Mucosa of rectum (tissue), 2 donors: ENCODE measurements around the gene WRAP73.
A peak's percentile ranks its signal among the peaks of the same experiment; 100 is the strongest.

ENCODE experiments used
- H3K27ac ChIP-seq, 2 donors: one replicate each; pipeline ENCODE4 v1.7.0; 2013; ENCODE audit warnings: inconsistent platforms in 2 of 2, low read depth in 2 of 2, low read length in 2 of 2
- H3K27me3 ChIP-seq, 2 donors: one replicate each; pipeline ENCODE4 v1.7.0; 2013; ENCODE audit warnings: low read length in 2 of 2; ENCODE audit not compliant: control insufficient read depth in 2 of 2, insufficient read depth in 2 of 2
- H3K36me3 ChIP-seq, 2 donors: one replicate each; pipeline ENCODE4 v1.7.0; 2013; ENCODE audit warnings: low read length in 2 of 2; ENCODE audit not compliant: control insufficient read depth in 2 of 2, insufficient read depth in 2 of 2
- H3K4me1 ChIP-seq, 2 donors: one replicate each; pipeline ENCODE4 v1.7.0; 2013; ENCODE audit warnings: low read length in 2 of 2, mild to moderate bottlenecking in 1 of 2; ENCODE audit not compliant: control insufficient read depth in 2 of 2, insufficient read depth in 2 of 2
- H3K4me3 ChIP-seq, 2 donors: one replicate each; pipeline ENCODE4 v1.7.0; 2013; ENCODE audit warnings: low read length in 2 of 2
- H3K9ac ChIP-seq, 2 donors: one replicate each; pipeline ENCODE4 v1.7.0; 2013; ENCODE audit warnings: low read length in 2 of 2, low read depth in 1 of 2, mild to moderate bottlenecking in 1 of 2
- H3K9me3 ChIP-seq, 2 donors: one replicate each; pipeline ENCODE4 v1.7.0; 2013; ENCODE audit warnings: low read length in 2 of 2; ENCODE audit not compliant: control insufficient read depth in 2 of 2
- donor health status: healthy.
- donor health status: Normal muscosa, but diverticular disease.

WRAP73 gene

GRCh38 chr1:3599286-3599811 lies 50.6 kb downstream of the WRAP73 start:
- Histone ChIP-seq H3K4me3 (no peak overlapping the region), H3K9me3 (no peaks in the 10 kb centered on the region), H3K36me3 (no peaks in the 10 kb centered on the region), H3K4me1 (peaks cover 6 to 7% of the 10 kb centered on the region in 2 donors), H3K27ac (no peak overlapping the region), H3K9ac (no peak overlapping the region), H3K27me3 (no peaks in the 10 kb centered on the region)

GRCh38 chr1:3598522-3599285 lies 51.2 kb downstream of the WRAP73 start:
- Histone ChIP-seq H3K4me1 (peaks cover 6 to 7% of the 10 kb centered on the region in 2 donors), H3K36me3 (no peaks in the 10 kb centered on the region), H3K27ac (no peak overlapping the region), H3K27me3 (no peaks in the 10 kb centered on the region), H3K9me3 (no peaks in the 10 kb centered on the region), H3K9ac (no peak overlapping the region), H3K4me3 (peak overlapping the region in 1 of 2 donors; percentile 20)

GRCh38 chr1:3598051-3598491 lies 51.8 kb downstream of the WRAP73 start:
- H3K9ac ChIP-seq: no peak overlapping the region
- no peaks in the 10 kb centered on the region for H3K9me3 ChIP-seq
- H3K4me3 ChIP-seq: peak overlapping the region in 1 of 2 donors; percentile 20
- H3K27me3 ChIP-seq: no peaks in the 10 kb centered on the region
- no peaks in the 10 kb centered on the region for H3K36me3 ChIP-seq
- peaks cover 6 to 7% of the 10 kb centered on the region in 2 donors for H3K4me1 ChIP-seq
- no peak overlapping the region for H3K27ac ChIP-seq

- no peaks in the 10 kb centered on the region for H3K36me3 ChIP-seq
- peaks cover 6 to 7% of the 10 kb centered on the region in 2 donors for H3K4me1 ChIP-seq
- H3K27me3 ChIP-seq: no peaks in the 10 kb centered on the region
- H3K27ac ChIP-seq: no peak overlapping the region
- H3K9me3 ChIP-seq: no peaks in the 10 kb centered on the region
- peak overlapping the region in 1 of 2 donors; percentile 13 for H3K4me3 ChIP-seq
- H3K9ac ChIP-seq: no peak overlapping the region
Observed at GRCh38 chr1:3597599-3597964, 52.3 kb downstream of the WRAP73 start.

GRCh38 chr1:3596663-3597598 lies 53.0 kb downstream of the WRAP73 start:
- no peaks in the 10 kb centered on the region for H3K36me3 ChIP-seq
- H3K27ac ChIP-seq: no peak overlapping the region
- peaks cover 6 to 7% of the 10 kb centered on the region in 2 donors for H3K4me1 ChIP-seq
- H3K27me3 ChIP-seq: no peaks in the 10 kb centered on the region
- H3K9me3 ChIP-seq: no peaks in the 10 kb centered on the region
- no peak overlapping the region for H3K9ac ChIP-seq
- H3K4me3 ChIP-seq: no peak overlapping the region

- Histone ChIP-seq H3K9ac (no peak overlapping the region), H3K9me3 (no peaks in the 10 kb centered on the region), H3K27ac (no peak overlapping the region), H3K4me1 (peaks cover 6 to 7% of the 10 kb centered on the region in 2 donors), H3K4me3 (no peak overlapping the region), H3K27me3 (no peaks in the 10 kb centered on the region), H3K36me3 (no peaks in the 10 kb centered on the region)
Observed at GRCh38 chr1:3595949-3596348, 54.0 kb downstream of the WRAP73 start.

- H3K27me3 ChIP-seq: no peaks in the 10 kb centered on the region
- no peak overlapping the region for H3K27ac ChIP-seq
- no peaks in the 10 kb centered on the region for H3K36me3 ChIP-seq
- H3K9me3 ChIP-seq: no peaks in the 10 kb centered on the region
- no peak overlapping the region for H3K4me3 ChIP-seq
- no peak overlapping the region for H3K9ac ChIP-seq
- H3K4me1 ChIP-seq: peaks cover 6 to 7% of the 10 kb centered on the region in 2 donors
Observed at GRCh38 chr1:3594706-3595377, 55.1 kb downstream of the WRAP73 start.

GRCh38 chr1:3593745-3594144 lies 56.2 kb downstream of the WRAP73 start:
- no peak overlapping the region for H3K4me3 ChIP-seq
- H3K4me1 ChIP-seq: peaks cover 6 to 7% of the 10 kb centered on the region in 2 donors
- H3K27me3 ChIP-seq: no peaks in the 10 kb centered on the region
- no peak overlapping the region for H3K27ac ChIP-seq
- H3K36me3 ChIP-seq: no peaks in the 10 kb centered on the region
- no peaks in the 10 kb centered on the region for H3K9me3 ChIP-seq
- H3K9ac ChIP-seq: no peak overlapping the region

- no peak overlapping the region for H3K27ac ChIP-seq
- H3K4me3 ChIP-seq: no peak overlapping the region
- H3K4me1 ChIP-seq: peaks cover 5 to 6% of the 10 kb centered on the region in 2 donors
- no peaks in the 10 kb centered on the region for H3K27me3 ChIP-seq
- no peaks in the 10 kb centered on the region for H3K9me3 ChIP-seq
- no peaks in the 10 kb centered on the region for H3K36me3 ChIP-seq
- no peak overlapping the region for H3K9ac ChIP-seq
Observed at GRCh38 chr1:3593334-3593733, 56.6 kb downstream of the WRAP73 start.
